ENCODE measurements around the gene ZYG11B. TPM values are rescaled to one million over a fixed set of nuclear protein-coding genes. Genes with fewer than 3 reads are reported as not detected.

Gene ZYG11B
- total and polyA plus RNA-seq, 2 experiments from 2014 or later = 5.4 to 34.4 TPM

DNA sequence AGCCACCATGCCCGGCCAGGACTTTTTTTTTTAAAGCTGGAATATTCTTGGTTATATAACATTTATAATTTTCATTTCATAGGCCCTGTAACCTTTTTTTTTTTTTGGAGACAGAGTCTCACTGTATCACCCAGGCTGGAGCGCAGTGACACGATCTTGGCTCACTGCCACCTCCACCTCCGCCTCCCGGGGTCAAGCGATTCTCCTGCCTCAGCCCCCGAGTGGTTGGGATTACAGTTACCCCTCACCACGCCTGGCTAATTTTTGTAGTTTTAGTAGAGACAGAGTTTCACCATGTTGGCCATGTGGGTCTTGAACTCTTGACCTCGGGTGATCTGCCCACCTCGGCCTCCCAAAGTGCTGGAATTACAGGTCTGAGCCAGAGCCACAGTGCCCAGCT is 12.6 kb downstream of the ZYG11B start:
- Histone ChIP-seq H3K9me2 (replicated peaks; ENCODE audit: insufficient read depth) (no peaks in the 10 kb centered on the region), H3K9me3 (ENCODE audit: low read depth) (no peaks in the 10 kb centered on the region), H2AFZ (no peak overlapping the region), H3K4me2 (no peak overlapping the region), H3K36me3 (replicated peaks; ENCODE audit: insufficient read depth, low read depth) (no peaks in the 10 kb centered on the region), H3K79me2 (peaks cover 88% of the 10 kb centered on the region), H4K20me1 (ENCODE audit: insufficient read depth, poor library complexity, severe bottlenecking) (peaks cover 12% of the 10 kb centered on the region), H3K27me3 (no peaks in the 10 kb centered on the region), H3K4me3 (no peak overlapping the region), H3K27ac (no peak overlapping the region), H3K4me1 (ENCODE audit: insufficient read depth) (no peaks in the 10 kb centered on the region)
- no peak for TF ChIP-seq EZH2phosphoT487 (IDR thresholded peaks at IDR 0.05; ENCODE audit: low read depth, severe bottlenecking, unreplicated experiment)
- TF ChIP-seq, protein P1, sequence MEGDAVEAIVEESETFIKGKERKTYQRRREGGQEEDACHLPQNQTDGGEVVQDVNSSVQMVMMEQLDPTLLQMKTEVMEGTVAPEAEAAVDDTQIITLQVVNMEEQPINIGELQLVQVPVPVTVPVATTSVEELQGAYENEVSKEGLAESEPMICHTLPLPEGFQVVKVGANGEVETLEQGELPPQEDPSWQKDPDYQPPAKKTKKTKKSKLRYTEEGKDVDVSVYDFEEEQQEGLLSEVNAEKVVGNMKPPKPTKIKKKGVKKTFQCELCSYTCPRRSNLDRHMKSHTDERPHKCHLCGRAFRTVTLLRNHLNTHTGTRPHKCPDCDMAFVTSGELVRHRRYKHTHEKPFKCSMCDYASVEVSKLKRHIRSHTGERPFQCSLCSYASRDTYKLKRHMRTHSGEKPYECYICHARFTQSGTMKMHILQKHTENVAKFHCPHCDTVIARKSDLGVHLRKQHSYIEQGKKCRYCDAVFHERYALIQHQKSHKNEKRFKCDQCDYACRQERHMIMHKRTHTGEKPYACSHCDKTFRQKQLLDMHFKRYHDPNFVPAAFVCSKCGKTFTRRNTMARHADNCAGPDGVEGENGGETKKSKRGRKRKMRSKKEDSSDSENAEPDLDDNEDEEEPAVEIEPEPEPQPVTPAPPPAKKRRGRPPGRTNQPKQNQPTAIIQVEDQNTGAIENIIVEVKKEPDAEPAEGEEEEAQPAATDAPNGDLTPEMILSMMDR (IDR thresholded peaks at IDR 0.05; ENCODE audit: poor library complexity) = no peak
- no peak for TF ChIP-seq EZH2 (IDR thresholded peaks at IDR 0.05; ENCODE audit: borderline replicate concordance)
- 94% methylated on average over 8 of the region's 10 CpGs for WGBS (ENCODE audit: low lambda C conversion rate, missing lambda C conversion rate)
- no peak for DNase-seq (ENCODE audit: low spot score)

DNA sequence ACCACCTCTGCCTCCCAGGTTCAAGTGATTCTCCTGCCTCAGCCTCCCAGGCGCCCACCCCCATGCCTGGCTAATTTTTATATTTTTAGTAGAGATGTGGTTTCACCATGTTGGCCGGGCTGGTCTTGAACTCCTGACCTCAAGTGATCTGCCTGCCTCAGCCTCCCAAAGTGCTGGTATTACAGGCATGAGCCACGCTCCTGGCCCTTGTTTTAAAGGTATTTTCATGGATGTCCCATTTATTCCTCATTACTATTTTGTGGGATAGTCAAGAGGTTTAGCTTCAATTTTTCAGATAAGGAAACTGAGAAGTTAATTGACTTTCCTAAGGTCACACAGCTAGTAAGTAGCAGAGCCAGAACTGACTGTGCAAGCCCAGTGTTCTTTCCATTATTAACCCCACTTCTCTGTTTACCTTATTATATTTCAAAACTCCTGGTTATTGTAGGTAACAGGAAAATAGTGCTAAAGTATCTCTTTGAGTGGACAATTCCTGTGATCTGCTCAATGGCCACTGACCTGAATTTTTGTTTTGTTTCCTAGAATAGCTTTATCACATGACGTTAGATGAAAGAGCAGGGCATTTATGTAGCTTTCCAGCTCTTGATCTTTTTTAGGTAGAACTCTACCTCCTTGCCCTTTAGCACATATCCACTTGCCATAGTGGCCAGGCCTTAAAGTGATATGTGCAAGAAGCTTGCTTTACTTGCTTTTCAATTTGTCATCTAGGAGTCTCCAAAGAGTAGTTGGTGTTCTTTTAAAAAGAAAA is 13.6 kb downstream of the ZYG11B start:
- H3K79me2 ChIP-seq = peaks cover 89% of the 10 kb centered on the region
- H3K9me3 ChIP-seq (ENCODE audit: low read depth) = no peaks in the 10 kb centered on the region
- no peak for DNase-seq (ENCODE audit: low spot score)
- H3K27me3 ChIP-seq = no peaks in the 10 kb centered on the region
- WGBS (ENCODE audit: low lambda C conversion rate, missing lambda C conversion rate) = 87% methylated on average over 4 of the region's 4 CpGs
- H4K20me1 ChIP-seq (ENCODE audit: insufficient read depth, poor library complexity, severe bottlenecking) = peaks cover 12% of the 10 kb centered on the region
- no peaks in the 10 kb centered on the region for H3K36me3 ChIP-seq (replicated peaks; ENCODE audit: insufficient read depth, low read depth)
- H3K4me3 ChIP-seq = no peak overlapping the region
- H2AFZ ChIP-seq = no peak overlapping the region
- H3K4me2 ChIP-seq = no peak overlapping the region
- H3K9me2 ChIP-seq (replicated peaks; ENCODE audit: insufficient read depth) = no peaks in the 10 kb centered on the region
- TF ChIP-seq EZH2phosphoT487 (IDR thresholded peaks at IDR 0.05; ENCODE audit: low read depth, severe bottlenecking, unreplicated experiment) = no peak
- TF ChIP-seq, protein P1 (IDR thresholded peaks at IDR 0.05; ENCODE audit: poor library complexity) = no peak
- TF ChIP-seq EZH2 (IDR thresholded peaks at IDR 0.05; ENCODE audit: borderline replicate concordance) = no peak
- no peak overlapping the region for H3K27ac ChIP-seq
- H3K4me1 ChIP-seq (ENCODE audit: insufficient read depth) = no peaks in the 10 kb centered on the region

DNA sequence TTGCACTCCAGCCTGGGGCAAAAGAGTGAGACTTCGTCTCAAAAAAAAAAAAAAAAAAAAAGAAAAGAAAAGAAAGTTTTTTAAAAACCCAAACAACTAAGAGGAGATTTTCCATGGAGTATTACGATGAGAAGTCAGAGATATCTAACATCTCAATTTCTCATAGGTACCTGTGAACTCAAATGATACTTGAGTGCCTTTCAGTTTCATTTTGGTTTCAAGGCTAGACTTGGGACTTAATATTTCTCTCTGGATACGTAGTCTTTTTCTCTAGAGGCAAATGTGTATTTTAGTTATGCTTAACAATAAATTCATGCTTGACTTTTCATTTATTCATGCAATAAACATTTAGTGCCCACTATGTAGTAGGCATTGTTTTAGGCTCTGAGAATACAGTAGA is 15.0 kb downstream of the ZYG11B start:
- WGBS (ENCODE audit: low lambda C conversion rate, missing lambda C conversion rate) = 98% methylated on average over 3 of the region's 3 CpGs
- no peak for DNase-seq (ENCODE audit: low spot score)
- H4K20me1 ChIP-seq (ENCODE audit: insufficient read depth, poor library complexity, severe bottlenecking) = peaks cover 12% of the 10 kb centered on the region

More for the DNA sequence above, 15.0 kb downstream of the ZYG11B start:
- Histone ChIP-seq H3K27ac (no peak overlapping the region), H3K27me3 (no peaks in the 10 kb centered on the region), H2AFZ (no peak overlapping the region), H3K36me3 (replicated peaks; ENCODE audit: insufficient read depth, low read depth) (no peaks in the 10 kb centered on the region), H3K4me3 (no peak overlapping the region), H3K9me2 (replicated peaks; ENCODE audit: insufficient read depth) (no peaks in the 10 kb centered on the region), H3K9me3 (ENCODE audit: low read depth) (no peaks in the 10 kb centered on the region), H3K79me2 (peaks cover 91% of the 10 kb centered on the region), H3K4me2 (no peak overlapping the region), H3K4me1 (ENCODE audit: insufficient read depth) (no peaks in the 10 kb centered on the region)
- TF ChIP-seq, protein P1 (IDR thresholded peaks at IDR 0.05; ENCODE audit: poor library complexity) = no peak
- TF ChIP-seq EZH2phosphoT487 (IDR thresholded peaks at IDR 0.05; ENCODE audit: low read depth, severe bottlenecking, unreplicated experiment) (no peak), EZH2 (IDR thresholded peaks at IDR 0.05; ENCODE audit: borderline replicate concordance) (no peak)

Data from hepatocyte (in vitro differentiated cells).